ENCODE data around the gene HSPB9. TPM values are rescaled to one million over a fixed set of nuclear protein-coding genes. Genes with fewer than 3 reads are reported as not detected.

The HSPB9 gene
- total and polyA plus RNA-seq, 10 of the 15 experiments (the other 5 are each of a cell fraction or from before 2014, with no cell fraction given): 0.04 to 0.40 (median 0.11) TPM; not detected in 7

- TF ChIP-seq ZBTB40 (IDR thresholded peaks at IDR 0.05; ENCODE audit: borderline replicate concordance) (no peak), SRF (IDR thresholded peaks at IDR 0.05; ENCODE audit: low read depth in 2 of 2, low read length in 2 of 2) (no peak), NR2F1 (conservative IDR thresholded peaks at IDR 0.05) (peak; percentile 65), GATAD2B (conservative IDR thresholded peaks at IDR 0.05; ENCODE audit: low read depth) (no peak), SIX5 (IDR thresholded peaks at IDR 0.05; ENCODE audit: low read depth, low read length, severe bottlenecking) (no peak), LARP7 (IDR thresholded peaks at IDR 0.05) (no peak), GABPA (IDR thresholded peaks at IDR 0.05; ENCODE audit: low read depth) (no peak), STAT1 (conservative IDR thresholded peaks at IDR 0.05) (0 out of 2 replicates have a peak, but pooled peaks have one; percentile 31), MEF2B (IDR thresholded peaks at IDR 0.05; ENCODE audit: partially characterized antibody, poor library complexity, severe bottlenecking) (peak; percentile 79), HDAC6 (IDR thresholded peaks at IDR 0.05; ENCODE audit: unreplicated experiment) (no peak), PAX8 (IDR thresholded peaks at IDR 0.05) (no peak)
- TF ChIP-seq, protein P1, sequence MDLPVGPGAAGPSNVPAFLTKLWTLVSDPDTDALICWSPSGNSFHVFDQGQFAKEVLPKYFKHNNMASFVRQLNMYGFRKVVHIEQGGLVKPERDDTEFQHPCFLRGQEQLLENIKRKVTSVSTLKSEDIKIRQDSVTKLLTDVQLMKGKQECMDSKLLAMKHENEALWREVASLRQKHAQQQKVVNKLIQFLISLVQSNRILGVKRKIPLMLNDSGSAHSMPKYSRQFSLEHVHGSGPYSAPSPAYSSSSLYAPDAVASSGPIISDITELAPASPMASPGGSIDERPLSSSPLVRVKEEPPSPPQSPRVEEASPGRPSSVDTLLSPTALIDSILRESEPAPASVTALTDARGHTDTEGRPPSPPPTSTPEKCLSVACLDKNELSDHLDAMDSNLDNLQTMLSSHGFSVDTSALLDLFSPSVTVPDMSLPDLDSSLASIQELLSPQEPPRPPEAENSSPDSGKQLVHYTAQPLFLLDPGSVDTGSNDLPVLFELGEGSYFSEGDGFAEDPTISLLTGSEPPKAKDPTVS (IDR thresholded peaks at IDR 0.05; ENCODE audit: low read depth, low read length): no peak
- TF ChIP-seq, protein P2, sequence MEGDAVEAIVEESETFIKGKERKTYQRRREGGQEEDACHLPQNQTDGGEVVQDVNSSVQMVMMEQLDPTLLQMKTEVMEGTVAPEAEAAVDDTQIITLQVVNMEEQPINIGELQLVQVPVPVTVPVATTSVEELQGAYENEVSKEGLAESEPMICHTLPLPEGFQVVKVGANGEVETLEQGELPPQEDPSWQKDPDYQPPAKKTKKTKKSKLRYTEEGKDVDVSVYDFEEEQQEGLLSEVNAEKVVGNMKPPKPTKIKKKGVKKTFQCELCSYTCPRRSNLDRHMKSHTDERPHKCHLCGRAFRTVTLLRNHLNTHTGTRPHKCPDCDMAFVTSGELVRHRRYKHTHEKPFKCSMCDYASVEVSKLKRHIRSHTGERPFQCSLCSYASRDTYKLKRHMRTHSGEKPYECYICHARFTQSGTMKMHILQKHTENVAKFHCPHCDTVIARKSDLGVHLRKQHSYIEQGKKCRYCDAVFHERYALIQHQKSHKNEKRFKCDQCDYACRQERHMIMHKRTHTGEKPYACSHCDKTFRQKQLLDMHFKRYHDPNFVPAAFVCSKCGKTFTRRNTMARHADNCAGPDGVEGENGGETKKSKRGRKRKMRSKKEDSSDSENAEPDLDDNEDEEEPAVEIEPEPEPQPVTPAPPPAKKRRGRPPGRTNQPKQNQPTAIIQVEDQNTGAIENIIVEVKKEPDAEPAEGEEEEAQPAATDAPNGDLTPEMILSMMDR (IDR thresholded peaks at IDR 0.05 in 2 of 3, conservative IDR thresholded peaks at IDR 0.05 in 1 of 3; ENCODE audit: control insufficient read depth in 2 of 3, extremely low read depth in 1 of 3, insufficient read depth in 1 of 3, low read depth in 3 of 3, low read length in 3 of 3): no peak
- TF ChIP-seq, protein P3, sequence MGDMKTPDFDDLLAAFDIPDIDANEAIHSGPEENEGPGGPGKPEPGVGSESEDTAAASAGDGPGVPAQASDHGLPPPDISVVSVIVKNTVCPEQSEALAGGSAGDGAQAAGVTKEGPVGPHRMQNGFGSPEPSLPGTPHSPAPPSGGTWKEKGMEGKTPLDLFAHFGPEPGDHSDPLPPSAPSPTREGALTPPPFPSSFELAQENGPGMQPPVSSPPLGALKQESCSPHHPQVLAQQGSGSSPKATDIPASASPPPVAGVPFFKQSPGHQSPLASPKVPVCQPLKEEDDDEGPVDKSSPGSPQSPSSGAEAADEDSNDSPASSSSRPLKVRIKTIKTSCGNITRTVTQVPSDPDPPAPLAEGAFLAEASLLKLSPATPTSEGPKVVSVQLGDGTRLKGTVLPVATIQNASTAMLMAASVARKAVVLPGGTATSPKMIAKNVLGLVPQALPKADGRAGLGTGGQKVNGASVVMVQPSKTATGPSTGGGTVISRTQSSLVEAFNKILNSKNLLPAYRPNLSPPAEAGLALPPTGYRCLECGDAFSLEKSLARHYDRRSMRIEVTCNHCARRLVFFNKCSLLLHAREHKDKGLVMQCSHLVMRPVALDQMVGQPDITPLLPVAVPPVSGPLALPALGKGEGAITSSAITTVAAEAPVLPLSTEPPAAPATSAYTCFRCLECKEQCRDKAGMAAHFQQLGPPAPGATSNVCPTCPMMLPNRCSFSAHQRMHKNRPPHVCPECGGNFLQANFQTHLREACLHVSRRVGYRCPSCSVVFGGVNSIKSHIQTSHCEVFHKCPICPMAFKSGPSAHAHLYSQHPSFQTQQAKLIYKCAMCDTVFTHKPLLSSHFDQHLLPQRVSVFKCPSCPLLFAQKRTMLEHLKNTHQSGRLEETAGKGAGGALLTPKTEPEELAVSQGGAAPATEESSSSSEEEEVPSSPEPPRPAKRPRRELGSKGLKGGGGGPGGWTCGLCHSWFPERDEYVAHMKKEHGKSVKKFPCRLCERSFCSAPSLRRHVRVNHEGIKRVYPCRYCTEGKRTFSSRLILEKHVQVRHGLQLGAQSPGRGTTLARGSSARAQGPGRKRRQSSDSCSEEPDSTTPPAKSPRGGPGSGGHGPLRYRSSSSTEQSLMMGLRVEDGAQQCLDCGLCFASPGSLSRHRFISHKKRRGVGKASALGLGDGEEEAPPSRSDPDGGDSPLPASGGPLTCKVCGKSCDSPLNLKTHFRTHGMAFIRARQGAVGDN (IDR thresholded peaks at IDR 0.05): peak; percentile 30; the same call in 1 of the 2 replicates
- TF ChIP-seq, protein P4, sequence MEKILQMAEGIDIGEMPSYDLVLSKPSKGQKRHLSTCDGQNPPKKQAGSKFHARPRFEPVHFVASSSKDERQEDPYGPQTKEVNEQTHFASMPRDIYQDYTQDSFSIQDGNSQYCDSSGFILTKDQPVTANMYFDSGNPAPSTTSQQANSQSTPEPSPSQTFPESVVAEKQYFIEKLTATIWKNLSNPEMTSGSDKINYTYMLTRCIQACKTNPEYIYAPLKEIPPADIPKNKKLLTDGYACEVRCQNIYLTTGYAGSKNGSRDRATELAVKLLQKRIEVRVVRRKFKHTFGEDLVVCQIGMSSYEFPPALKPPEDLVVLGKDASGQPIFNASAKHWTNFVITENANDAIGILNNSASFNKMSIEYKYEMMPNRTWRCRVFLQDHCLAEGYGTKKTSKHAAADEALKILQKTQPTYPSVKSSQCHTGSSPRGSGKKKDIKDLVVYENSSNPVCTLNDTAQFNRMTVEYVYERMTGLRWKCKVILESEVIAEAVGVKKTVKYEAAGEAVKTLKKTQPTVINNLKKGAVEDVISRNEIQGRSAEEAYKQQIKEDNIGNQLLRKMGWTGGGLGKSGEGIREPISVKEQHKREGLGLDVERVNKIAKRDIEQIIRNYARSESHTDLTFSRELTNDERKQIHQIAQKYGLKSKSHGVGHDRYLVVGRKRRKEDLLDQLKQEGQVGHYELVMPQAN (conservative IDR thresholded peaks at IDR 0.05): peak; percentile 49; the same call in 1 of the 2 replicates
Measured at GRCh38 chr17:42112552-42113176, 9.9 kb upstream of the HSPB9 start, which contains the start of gene DHX58 (continued).
